ENCODE results near the gene SYT7. TPM values are rescaled to one million over a fixed set of nuclear protein-coding genes. Genes with fewer than 3 reads are reported as not detected.

The SYT7 gene
- total RNA-seq, 4 donors from 2014 or later, result 5.4 to 8.4 (median 7.5) TPM

DNA sequence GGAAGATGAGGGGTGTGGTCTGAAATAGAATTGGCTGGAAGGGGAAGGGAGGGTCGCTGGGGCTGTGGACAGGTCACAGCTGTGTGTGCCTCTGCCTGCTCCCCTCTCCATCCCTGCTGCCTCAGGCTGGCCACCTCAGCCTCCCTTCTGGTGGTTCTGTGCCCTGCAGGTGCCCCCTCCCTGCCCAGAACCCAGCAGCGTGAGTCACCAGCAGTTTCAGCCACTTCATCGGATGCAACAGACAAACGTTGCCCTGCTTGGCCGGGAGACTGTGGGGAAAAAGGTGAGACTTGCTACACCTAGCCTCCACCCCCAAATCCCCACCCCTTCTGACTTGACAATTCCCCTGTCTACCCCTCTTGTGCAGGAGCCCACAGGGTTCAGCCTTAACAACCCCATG, 94.1 kb downstream of the SYT7 start:
- Histone ChIP-seq H3K36me3 (no peaks in the 10 kb centered on the region), H3K4me3 (no peak overlapping the region), H3K9me3 (no peaks in the 10 kb centered on the region), H3K27me3 (no peaks in the 10 kb centered on the region), H3K27ac (no peak overlapping the region), H3K4me1 (peaks cover 18% of the 10 kb centered on the region)
- 81% methylated on average over 5 of the region's 5 CpGs for WGBS
- DNase-seq (ENCODE audit: low spot score in 2 of 2), result no peak
- TF ChIP-seq, protein P1, sequence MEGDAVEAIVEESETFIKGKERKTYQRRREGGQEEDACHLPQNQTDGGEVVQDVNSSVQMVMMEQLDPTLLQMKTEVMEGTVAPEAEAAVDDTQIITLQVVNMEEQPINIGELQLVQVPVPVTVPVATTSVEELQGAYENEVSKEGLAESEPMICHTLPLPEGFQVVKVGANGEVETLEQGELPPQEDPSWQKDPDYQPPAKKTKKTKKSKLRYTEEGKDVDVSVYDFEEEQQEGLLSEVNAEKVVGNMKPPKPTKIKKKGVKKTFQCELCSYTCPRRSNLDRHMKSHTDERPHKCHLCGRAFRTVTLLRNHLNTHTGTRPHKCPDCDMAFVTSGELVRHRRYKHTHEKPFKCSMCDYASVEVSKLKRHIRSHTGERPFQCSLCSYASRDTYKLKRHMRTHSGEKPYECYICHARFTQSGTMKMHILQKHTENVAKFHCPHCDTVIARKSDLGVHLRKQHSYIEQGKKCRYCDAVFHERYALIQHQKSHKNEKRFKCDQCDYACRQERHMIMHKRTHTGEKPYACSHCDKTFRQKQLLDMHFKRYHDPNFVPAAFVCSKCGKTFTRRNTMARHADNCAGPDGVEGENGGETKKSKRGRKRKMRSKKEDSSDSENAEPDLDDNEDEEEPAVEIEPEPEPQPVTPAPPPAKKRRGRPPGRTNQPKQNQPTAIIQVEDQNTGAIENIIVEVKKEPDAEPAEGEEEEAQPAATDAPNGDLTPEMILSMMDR (IDR thresholded peaks at IDR 0.05), result no peak
- TF ChIP-seq POLR2A (IDR thresholded peaks at IDR 0.05) (no peak), EP300 (IDR thresholded peaks at IDR 0.05) (no peak), POLR2AphosphoS5 (IDR thresholded peaks at IDR 0.05) (no peak)

DNA sequence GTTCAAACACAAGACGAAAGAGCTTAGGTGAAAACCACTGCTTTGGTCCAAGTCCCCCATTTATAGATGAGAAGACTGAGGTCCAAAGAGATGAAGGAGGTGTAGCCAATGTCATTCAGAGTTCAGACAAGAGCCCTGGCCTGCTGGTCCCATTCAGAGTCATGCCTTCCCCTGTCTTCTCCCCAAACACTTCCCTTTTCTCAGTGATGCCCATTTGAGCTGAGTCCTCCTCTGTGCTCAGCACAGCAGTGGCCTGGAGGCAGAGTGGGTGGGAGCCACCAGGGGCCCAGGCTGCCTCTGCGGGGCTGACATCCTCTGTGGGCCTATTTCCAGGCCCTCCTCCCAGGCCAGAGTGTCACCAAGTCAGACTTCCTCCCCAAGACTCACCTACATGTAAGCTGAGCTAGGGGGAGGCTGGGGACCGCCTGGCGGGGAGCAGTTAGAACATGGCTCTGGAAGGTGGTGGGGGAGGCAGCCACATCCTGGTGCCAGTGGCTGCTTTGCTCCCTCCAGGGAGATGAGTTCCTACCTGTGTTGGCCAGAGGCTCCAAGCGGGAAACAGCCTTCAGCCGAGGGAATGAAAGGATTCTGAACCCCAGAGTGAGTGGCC, 94.8 kb downstream of the SYT7 start:
- Histone ChIP-seq H3K27ac (no peak overlapping the region), H3K36me3 (no peaks in the 10 kb centered on the region), H3K9me3 (no peaks in the 10 kb centered on the region), H3K4me1 (peaks cover 18% of the 10 kb centered on the region), H3K27me3 (no peaks in the 10 kb centered on the region), H3K4me3 (no peak overlapping the region)
- TF ChIP-seq POLR2AphosphoS5 (IDR thresholded peaks at IDR 0.05) (no peak), EP300 (IDR thresholded peaks at IDR 0.05) (no peak), POLR2A (IDR thresholded peaks at IDR 0.05) (no peak)
- TF ChIP-seq, protein P1 (IDR thresholded peaks at IDR 0.05), result no peak
- no peak for DNase-seq (ENCODE audit: low spot score in 2 of 2)
- 88% methylated on average over 4 of the region's 6 CpGs for WGBS

DNA sequence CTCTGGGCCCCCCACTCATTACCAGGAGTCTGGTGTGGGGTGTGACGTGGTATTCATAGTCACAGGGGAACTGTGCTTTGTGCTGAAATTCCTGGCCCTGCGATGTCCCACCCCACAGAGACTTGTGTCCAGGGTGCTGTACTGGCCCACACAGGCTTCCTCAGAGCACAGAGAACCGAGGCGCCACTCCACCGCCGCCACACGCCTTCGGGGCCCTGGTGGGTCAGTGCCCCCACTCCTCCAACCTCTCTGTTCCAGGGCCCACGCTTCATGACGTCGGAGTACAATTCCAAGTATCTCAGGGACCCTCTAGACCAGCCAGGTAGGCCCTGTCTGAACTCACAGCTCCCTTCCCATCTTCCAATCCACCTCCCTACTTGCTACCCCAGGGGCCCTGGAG, 95.8 kb downstream of the SYT7 start:
- no peak overlapping the region for H3K4me3 ChIP-seq
- 85% methylated on average over 8 of the region's 11 CpGs for WGBS

DNA sequence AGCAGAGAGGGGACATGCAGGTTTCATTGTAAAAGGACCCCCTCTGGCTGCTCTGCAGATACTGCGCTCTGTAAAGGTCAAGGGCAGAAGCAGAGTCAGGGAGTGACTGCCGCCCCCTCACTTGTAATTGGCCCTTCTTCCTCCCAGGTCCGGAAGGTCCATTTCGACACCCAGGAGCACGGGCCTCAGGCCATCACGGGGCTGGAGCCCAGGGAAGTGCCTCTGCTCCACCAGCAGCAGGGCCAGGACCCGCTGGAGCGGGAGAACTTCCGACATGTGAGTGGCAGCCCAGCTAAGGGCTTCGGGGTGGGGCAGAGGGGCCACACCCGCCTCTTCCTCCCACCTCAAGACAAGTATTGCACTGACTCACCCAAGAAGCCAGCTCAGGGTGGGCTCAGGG, 96.3 kb downstream of the SYT7 start:
- Histone ChIP-seq H3K27ac (no peak overlapping the region), H3K4me1 (peaks cover 8% of the 10 kb centered on the region), H3K9me3 (no peaks in the 10 kb centered on the region), H3K27me3 (no peaks in the 10 kb centered on the region), H3K4me3 (no peak overlapping the region), H3K36me3 (no peaks in the 10 kb centered on the region)
- 79% methylated on average over 11 of the region's 11 CpGs for WGBS
- TF ChIP-seq POLR2A (IDR thresholded peaks at IDR 0.05) (no peak), EP300 (IDR thresholded peaks at IDR 0.05) (no peak), POLR2AphosphoS5 (IDR thresholded peaks at IDR 0.05) (no peak)
- TF ChIP-seq, protein P1 (IDR thresholded peaks at IDR 0.05), result no peak
- DNase-seq (ENCODE audit: low spot score in 2 of 2), result no peak

More for the DNA sequence above, 95.8 kb downstream of the SYT7 start:
- Histone ChIP-seq H3K27ac (no peak overlapping the region), H3K4me1 (peaks cover 14% of the 10 kb centered on the region), H3K9me3 (no peaks in the 10 kb centered on the region), H3K36me3 (no peaks in the 10 kb centered on the region), H3K27me3 (no peaks in the 10 kb centered on the region)
- no peak for DNase-seq (ENCODE audit: low spot score in 2 of 2)
- TF ChIP-seq POLR2AphosphoS5 (IDR thresholded peaks at IDR 0.05) (no peak), POLR2A (IDR thresholded peaks at IDR 0.05) (no peak), EP300 (IDR thresholded peaks at IDR 0.05) (no peak)
- TF ChIP-seq, protein P1 (IDR thresholded peaks at IDR 0.05), result no peak

DNA sequence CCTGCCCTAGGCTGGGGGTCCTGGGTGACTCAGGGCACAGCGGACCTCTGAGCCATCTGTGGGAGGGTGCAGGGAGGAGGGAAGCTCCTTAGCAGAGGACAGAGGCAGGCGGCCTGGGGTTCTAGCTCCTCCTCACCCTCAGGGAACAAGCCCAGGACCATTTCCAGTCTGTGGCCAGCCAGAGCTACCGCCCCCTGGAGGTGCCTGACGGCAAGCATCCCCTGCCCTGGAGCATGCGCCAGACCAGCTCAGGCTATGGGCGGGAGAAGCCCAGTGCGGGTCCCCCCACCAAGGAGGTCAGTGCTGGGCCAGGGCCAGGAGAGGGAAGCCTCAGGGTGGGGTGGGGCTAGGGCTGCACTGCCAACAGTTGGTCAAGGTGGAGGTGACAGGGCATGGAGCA, 98.4 kb downstream of the SYT7 start:
- DNase-seq (ENCODE audit: low spot score in 2 of 2), result no peak
- WGBS, result 30% methylated on average over 5 of the region's 7 CpGs
- Histone ChIP-seq H3K27ac (no peak overlapping the region), H3K27me3 (no peaks in the 10 kb centered on the region), H3K36me3 (no peaks in the 10 kb centered on the region), H3K4me3 (no peak overlapping the region), H3K9me3 (no peaks in the 10 kb centered on the region), H3K4me1 (peaks cover 4% of the 10 kb centered on the region)
- TF ChIP-seq POLR2A (IDR thresholded peaks at IDR 0.05) (no peak), EP300 (IDR thresholded peaks at IDR 0.05) (no peak), POLR2AphosphoS5 (IDR thresholded peaks at IDR 0.05) (no peak)
- TF ChIP-seq, protein P1 (IDR thresholded peaks at IDR 0.05), result peak in 1 of 2 donors; percentile 40
